ENCODE measurements around the gene CENPB. TPM values are rescaled to one million over a fixed set of nuclear protein-coding genes. Genes with fewer than 3 reads are reported as not detected.

Gene CENPB
- polyA plus RNA-seq, 1 donor from 2014 or later, result 37.9 TPM

GRCh38 chr20:3802524-3803239 is 16.1 kb upstream of the CENPB start:
- H3K79me2 ChIP-seq (replicated peaks; ENCODE audit: insufficient read depth, low read length), result no peaks in the 10 kb centered on the region
- no peaks in the 10 kb centered on the region for H3F3A ChIP-seq (ENCODE audit: insufficient read depth, low read length, poor library complexity, severe bottlenecking)
- no peaks in the 10 kb centered on the region for H3K36me3 ChIP-seq (ENCODE audit: insufficient read depth, low read length)
- H3K4me3 ChIP-seq (ENCODE audit: low read length), result no peak overlapping the region
- H2AFZ ChIP-seq (ENCODE audit: low read depth, low read length), result no peak overlapping the region
- TF ChIP-seq CTCF (IDR thresholded peaks at IDR 0.05; ENCODE audit: poor library complexity, severe bottlenecking), result no peak
- no peak for TF ChIP-seq EZH2 (IDR thresholded peaks at IDR 0.05; ENCODE audit: borderline replicate concordance, insufficient read depth, low read length, poor library complexity, severe bottlenecking)
- no peak for TF ChIP-seq POLR2AphosphoS5 (IDR thresholded peaks at IDR 0.05)
- TF ChIP-seq RAD21 (conservative IDR thresholded peaks at IDR 0.05), result no peak
- TF ChIP-seq MXI1 (conservative IDR thresholded peaks at IDR 0.05; ENCODE audit: poor library complexity, severe bottlenecking), result no peak
- TF ChIP-seq REST (IDR thresholded peaks at IDR 0.05; ENCODE audit: borderline replicate concordance), result no peak
- no peak for TF ChIP-seq TAF1 (IDR thresholded peaks at IDR 0.05; ENCODE audit: low read depth)
- TF ChIP-seq SMC3 (conservative IDR thresholded peaks at IDR 0.05; ENCODE audit: poor library complexity), result no peak
- TF ChIP-seq EP300 (conservative IDR thresholded peaks at IDR 0.05; ENCODE audit: poor library complexity, severe bottlenecking), result no peak
- no peaks in the 10 kb centered on the region for H3K9me2 ChIP-seq (ENCODE audit: insufficient read depth, low read length)
- no peak overlapping the region for H3K9ac ChIP-seq (ENCODE audit: low read length)
- H3K27me3 ChIP-seq (ENCODE audit: insufficient read depth, low read depth, low read length), result no peaks in the 10 kb centered on the region
- no peak overlapping the region for H3K27ac ChIP-seq (ENCODE audit: low read length)
- no peaks in the 10 kb centered on the region for H3K9me3 ChIP-seq (ENCODE audit: low read length)
- no peak overlapping the region for H3K4me2 ChIP-seq (ENCODE audit: low read length)
- no peaks in the 10 kb centered on the region for H4K20me1 ChIP-seq (ENCODE audit: insufficient read depth)

- Histone ChIP-seq H3K4me2 (ENCODE audit: low read length) (no peak overlapping the region), H3K9me3 (ENCODE audit: low read length) (no peaks in the 10 kb centered on the region), H3K9me2 (ENCODE audit: insufficient read depth, low read length) (no peaks in the 10 kb centered on the region), H3K4me3 (ENCODE audit: low read length) (no peak overlapping the region), H3K36me3 (ENCODE audit: insufficient read depth, low read length) (no peaks in the 10 kb centered on the region), H3K27ac (ENCODE audit: low read length) (no peak overlapping the region), H4K20me1 (ENCODE audit: insufficient read depth) (no peaks in the 10 kb centered on the region), H2AFZ (ENCODE audit: low read depth, low read length) (no peak overlapping the region), H3K79me2 (replicated peaks; ENCODE audit: insufficient read depth, low read length) (no peaks in the 10 kb centered on the region), H3K27me3 (ENCODE audit: insufficient read depth, low read depth, low read length) (no peaks in the 10 kb centered on the region), H3K9ac (ENCODE audit: low read length) (no peak overlapping the region), H3F3A (ENCODE audit: insufficient read depth, low read length, poor library complexity, severe bottlenecking) (no peaks in the 10 kb centered on the region)
- TF ChIP-seq EZH2 (IDR thresholded peaks at IDR 0.05; ENCODE audit: borderline replicate concordance, insufficient read depth, low read length, poor library complexity, severe bottlenecking) (no peak), RAD21 (conservative IDR thresholded peaks at IDR 0.05) (no peak)
These were observed 15.3 kb upstream of the CENPB start for GRCh38 chr20:3801846-3802245.

All from neural cell (in vitro differentiated cells).